SK-N-SH (cell line): ENCODE data around the gene MACROH2A2.
A peak's percentile ranks its signal among the peaks of the same experiment; 100 is the strongest.

Source experiments
- EP300 ChIP-seq, 2 experiments: IDR thresholded peaks; 2 replicates each; pipeline versions ENCODE4 v1.4.0 to v1.6.1; 2012; ENCODE audit warnings: borderline replicate concordance in 1 of 2, low read depth in 1 of 2, low read length in 1 of 2
- EZH2phosphoT487 ChIP-seq: fragments of 200-600 bp; sonication (generic); IDR thresholded peaks from 2 replicates; pipeline ENCODE4 v1.6.1; 2017; ENCODE audit warnings: low read depth, mixed run types, mild to moderate bottlenecking, antibody characterized with exemption, moderate library complexity, borderline replicate concordance
- FOSL2 ChIP-seq: IDR thresholded peaks from 2 replicates; pipeline ENCODE4 v1.4.0; 2012; ENCODE audit warnings: low read depth, mild to moderate bottlenecking, moderate library complexity, borderline replicate concordance
- FOXJ3 ChIP-seq: sonication (generic); formaldehyde crosslinking; IDR thresholded peaks from 2 replicates; pipeline ENCODE4 v1.5.1; 2020; ENCODE audit warnings: mild to moderate bottlenecking, missing genetic modification reagents
- GABPA ChIP-seq: IDR thresholded peaks from 2 replicates; pipeline ENCODE4 v1.4.0; 2012; ENCODE audit warnings: low read depth, mild to moderate bottlenecking
- GATA2 ChIP-seq: sonication (generic); formaldehyde crosslinking; IDR thresholded peaks from 2 replicates; pipeline ENCODE4 v1.5.0; 2020; ENCODE audit warnings: mild to moderate bottlenecking, missing genetic modification reagents
- MXI1 ChIP-seq: IDR thresholded peaks from 2 replicates; pipeline ENCODE4 v1.6.1; 2012; ENCODE audit warnings: mild to moderate bottlenecking, low read depth, low read length, improper control_type of control experiment
- POLR2AphosphoS5 ChIP-seq: IDR thresholded peaks from 2 replicates; pipeline ENCODE4 v1.6.1; 2012; ENCODE audit warnings: low read depth, low read length
- RCOR1 ChIP-seq: fragments of 150-350 bp; IDR thresholded peaks from 2 replicates; pipeline ENCODE4 v1.6.1; 2017; ENCODE audit warnings: antibody characterized with exemption, low read length
- YY1 ChIP-seq: IDR thresholded peaks from 2 replicates; pipeline ENCODE4 v1.4.0; 2012; ENCODE audit warnings: low read depth, mild to moderate bottlenecking
- TF ChIP-seq, protein P1 (sequence below): IDR thresholded peaks from 2 replicates; pipeline ENCODE4 v1.4.0; 2012; ENCODE audit warnings: low read depth, borderline replicate concordance
- TF ChIP-seq, protein P2 (sequence below): fragments of 200-600 bp; sonication (generic); IDR thresholded peaks from 2 replicates; pipeline ENCODE4 v1.6.1; 2017; ENCODE audit warnings: antibody characterized with exemption, mild to moderate bottlenecking, moderate library complexity
- TF ChIP-seq, protein P3 (sequence below): IDR thresholded peaks from 2 replicates; pipeline ENCODE4 v1.6.1; 2012; ENCODE audit warnings: mild to moderate bottlenecking, low read depth, low read length, moderate library complexity
- TF ChIP-seq, protein P4 (sequence below): IDR thresholded peaks from 2 replicates; pipeline ENCODE4 v1.4.0; 2012; ENCODE audit warnings: low read depth

DNA sequence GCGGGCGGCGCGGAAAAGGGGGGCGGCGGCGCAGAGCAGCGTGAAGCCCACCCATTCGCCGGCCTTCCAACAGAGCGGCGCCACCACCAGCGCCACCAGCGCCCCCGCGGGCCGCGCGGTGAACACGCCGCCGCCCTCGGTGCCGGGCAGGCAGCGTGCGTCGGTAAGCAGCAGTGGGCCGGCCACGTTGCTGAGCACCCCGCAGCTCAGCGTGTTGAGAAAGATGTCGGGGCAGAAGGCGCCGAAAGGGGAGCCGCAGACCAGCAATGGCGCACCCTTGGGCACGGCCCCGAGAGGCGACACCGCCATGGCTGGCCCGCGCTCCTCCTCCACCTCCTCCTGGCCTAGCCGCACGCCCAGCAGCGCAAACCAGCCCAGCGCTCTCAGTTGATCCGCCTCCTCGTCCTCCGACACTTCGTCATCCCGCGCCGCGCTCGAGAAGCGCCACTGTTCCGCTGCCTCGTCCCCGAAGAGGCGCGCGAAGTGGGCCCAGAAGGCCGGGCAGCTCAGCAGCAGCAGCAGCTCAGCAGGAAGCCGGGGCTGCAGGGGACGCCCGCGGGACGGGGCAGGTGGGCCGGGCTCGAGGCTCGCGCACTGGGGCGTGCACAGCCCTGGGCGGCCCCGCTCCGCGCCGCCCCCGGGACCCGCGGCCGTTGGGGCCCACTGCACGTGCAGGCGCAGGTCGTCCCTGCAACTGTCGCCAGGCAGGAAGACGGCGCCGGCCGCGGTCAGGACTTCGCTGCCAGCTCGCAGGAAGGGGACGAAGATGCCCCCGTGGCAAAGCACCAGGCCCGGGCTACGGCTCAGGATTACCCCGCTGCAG, 93.2 kb downstream of the MACROH2A2 start:
- TF ChIP-seq, protein P1, sequence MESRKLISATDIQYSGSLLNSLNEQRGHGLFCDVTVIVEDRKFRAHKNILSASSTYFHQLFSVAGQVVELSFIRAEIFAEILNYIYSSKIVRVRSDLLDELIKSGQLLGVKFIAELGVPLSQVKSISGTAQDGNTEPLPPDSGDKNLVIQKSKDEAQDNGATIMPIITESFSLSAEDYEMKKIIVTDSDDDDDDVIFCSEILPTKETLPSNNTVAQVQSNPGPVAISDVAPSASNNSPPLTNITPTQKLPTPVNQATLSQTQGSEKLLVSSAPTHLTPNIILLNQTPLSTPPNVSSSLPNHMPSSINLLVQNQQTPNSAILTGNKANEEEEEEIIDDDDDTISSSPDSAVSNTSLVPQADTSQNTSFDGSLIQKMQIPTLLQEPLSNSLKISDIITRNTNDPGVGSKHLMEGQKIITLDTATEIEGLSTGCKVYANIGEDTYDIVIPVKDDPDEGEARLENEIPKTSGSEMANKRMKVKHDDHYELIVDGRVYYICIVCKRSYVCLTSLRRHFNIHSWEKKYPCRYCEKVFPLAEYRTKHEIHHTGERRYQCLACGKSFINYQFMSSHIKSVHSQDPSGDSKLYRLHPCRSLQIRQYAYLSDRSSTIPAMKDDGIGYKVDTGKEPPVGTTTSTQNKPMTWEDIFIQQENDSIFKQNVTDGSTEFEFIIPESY, result no peak
- TF ChIP-seq EP300 (IDR thresholded peaks at IDR 0.05; ENCODE audit: borderline replicate concordance in 1 of 2, low read depth in 1 of 2, low read length in 1 of 2) (no peak; a peak in 1 of 4 replicates), EZH2phosphoT487 (no peak), YY1 (0 out of 2 replicates have a peak, but pooled peaks have one; percentile 36), GATA2 (CRISPR knock-in tag) (no peak), POLR2AphosphoS5 (no peak), FOSL2 (no peak), GABPA (no peak), MXI1 (peak; percentile 71), RCOR1 (no peak), FOXJ3 (CRISPR knock-in tag) (no peak)
- TF ChIP-seq, protein P2, sequence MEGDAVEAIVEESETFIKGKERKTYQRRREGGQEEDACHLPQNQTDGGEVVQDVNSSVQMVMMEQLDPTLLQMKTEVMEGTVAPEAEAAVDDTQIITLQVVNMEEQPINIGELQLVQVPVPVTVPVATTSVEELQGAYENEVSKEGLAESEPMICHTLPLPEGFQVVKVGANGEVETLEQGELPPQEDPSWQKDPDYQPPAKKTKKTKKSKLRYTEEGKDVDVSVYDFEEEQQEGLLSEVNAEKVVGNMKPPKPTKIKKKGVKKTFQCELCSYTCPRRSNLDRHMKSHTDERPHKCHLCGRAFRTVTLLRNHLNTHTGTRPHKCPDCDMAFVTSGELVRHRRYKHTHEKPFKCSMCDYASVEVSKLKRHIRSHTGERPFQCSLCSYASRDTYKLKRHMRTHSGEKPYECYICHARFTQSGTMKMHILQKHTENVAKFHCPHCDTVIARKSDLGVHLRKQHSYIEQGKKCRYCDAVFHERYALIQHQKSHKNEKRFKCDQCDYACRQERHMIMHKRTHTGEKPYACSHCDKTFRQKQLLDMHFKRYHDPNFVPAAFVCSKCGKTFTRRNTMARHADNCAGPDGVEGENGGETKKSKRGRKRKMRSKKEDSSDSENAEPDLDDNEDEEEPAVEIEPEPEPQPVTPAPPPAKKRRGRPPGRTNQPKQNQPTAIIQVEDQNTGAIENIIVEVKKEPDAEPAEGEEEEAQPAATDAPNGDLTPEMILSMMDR, result peak; percentile 48
- TF ChIP-seq, protein P3, sequence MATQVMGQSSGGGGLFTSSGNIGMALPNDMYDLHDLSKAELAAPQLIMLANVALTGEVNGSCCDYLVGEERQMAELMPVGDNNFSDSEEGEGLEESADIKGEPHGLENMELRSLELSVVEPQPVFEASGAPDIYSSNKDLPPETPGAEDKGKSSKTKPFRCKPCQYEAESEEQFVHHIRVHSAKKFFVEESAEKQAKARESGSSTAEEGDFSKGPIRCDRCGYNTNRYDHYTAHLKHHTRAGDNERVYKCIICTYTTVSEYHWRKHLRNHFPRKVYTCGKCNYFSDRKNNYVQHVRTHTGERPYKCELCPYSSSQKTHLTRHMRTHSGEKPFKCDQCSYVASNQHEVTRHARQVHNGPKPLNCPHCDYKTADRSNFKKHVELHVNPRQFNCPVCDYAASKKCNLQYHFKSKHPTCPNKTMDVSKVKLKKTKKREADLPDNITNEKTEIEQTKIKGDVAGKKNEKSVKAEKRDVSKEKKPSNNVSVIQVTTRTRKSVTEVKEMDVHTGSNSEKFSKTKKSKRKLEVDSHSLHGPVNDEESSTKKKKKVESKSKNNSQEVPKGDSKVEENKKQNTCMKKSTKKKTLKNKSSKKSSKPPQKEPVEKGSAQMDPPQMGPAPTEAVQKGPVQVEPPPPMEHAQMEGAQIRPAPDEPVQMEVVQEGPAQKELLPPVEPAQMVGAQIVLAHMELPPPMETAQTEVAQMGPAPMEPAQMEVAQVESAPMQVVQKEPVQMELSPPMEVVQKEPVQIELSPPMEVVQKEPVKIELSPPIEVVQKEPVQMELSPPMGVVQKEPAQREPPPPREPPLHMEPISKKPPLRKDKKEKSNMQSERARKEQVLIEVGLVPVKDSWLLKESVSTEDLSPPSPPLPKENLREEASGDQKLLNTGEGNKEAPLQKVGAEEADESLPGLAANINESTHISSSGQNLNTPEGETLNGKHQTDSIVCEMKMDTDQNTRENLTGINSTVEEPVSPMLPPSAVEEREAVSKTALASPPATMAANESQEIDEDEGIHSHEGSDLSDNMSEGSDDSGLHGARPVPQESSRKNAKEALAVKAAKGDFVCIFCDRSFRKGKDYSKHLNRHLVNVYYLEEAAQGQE, result no peak
- TF ChIP-seq, protein P4, sequence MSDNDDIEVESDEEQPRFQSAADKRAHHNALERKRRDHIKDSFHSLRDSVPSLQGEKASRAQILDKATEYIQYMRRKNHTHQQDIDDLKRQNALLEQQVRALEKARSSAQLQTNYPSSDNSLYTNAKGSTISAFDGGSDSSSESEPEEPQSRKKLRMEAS, result peak; percentile 84
